ENCODE measurements around the gene ETV3L.

DNA sequence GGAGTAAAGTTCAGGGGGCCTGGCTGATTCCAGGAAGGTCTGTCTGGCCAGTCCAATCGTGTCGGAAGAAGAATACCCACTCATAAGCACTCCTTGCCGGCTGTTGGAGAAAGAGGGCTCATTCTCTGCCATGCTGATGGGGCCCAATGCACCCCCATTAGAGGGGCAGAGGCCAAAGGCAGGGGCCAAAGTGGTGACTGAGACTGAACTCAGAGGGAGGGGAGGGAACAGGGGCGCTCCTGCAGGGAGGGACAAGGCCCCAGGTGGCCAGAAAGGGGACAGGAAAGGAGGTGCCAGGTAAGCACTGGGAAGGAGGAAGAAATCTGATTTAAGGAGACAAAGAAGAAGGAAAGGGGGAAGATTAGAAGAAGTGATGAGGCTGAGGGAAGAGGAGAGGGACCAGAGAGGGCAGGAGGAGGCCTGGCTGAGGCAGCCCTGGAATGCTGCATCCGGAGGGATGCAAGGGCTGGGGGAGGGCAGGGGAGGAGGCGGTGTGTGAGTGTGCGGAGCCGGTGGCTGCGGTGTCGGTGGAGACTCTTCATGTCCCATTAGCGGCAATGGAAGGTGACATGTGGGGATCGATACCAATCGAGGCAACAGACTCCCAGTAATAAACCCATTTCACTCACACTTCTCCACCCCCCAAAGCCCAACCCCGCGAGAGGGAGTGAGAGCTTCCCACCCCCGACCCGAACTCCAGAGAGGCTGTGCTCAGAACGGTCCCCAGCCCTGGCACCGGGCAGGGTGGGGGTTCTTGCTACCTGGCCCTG, 12.0 kb upstream of the ETV3L start:
- TF ChIP-seq, protein P1, sequence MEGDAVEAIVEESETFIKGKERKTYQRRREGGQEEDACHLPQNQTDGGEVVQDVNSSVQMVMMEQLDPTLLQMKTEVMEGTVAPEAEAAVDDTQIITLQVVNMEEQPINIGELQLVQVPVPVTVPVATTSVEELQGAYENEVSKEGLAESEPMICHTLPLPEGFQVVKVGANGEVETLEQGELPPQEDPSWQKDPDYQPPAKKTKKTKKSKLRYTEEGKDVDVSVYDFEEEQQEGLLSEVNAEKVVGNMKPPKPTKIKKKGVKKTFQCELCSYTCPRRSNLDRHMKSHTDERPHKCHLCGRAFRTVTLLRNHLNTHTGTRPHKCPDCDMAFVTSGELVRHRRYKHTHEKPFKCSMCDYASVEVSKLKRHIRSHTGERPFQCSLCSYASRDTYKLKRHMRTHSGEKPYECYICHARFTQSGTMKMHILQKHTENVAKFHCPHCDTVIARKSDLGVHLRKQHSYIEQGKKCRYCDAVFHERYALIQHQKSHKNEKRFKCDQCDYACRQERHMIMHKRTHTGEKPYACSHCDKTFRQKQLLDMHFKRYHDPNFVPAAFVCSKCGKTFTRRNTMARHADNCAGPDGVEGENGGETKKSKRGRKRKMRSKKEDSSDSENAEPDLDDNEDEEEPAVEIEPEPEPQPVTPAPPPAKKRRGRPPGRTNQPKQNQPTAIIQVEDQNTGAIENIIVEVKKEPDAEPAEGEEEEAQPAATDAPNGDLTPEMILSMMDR (conservative IDR thresholded peaks at IDR 0.05; ENCODE audit: low read depth in 2 of 2) = no peak
- TF ChIP-seq EZH2 (IDR thresholded peaks at IDR 0.05; ENCODE audit: low read depth, unreplicated experiment) (no peak), POLR2AphosphoS5 (IDR thresholded peaks at IDR 0.05; ENCODE audit: low read depth) (no peak), ZNF114 (CRISPR knock-in tag; IDR thresholded peaks at IDR 0.05) (no peak)
- TF ChIP-seq, protein P2, sequence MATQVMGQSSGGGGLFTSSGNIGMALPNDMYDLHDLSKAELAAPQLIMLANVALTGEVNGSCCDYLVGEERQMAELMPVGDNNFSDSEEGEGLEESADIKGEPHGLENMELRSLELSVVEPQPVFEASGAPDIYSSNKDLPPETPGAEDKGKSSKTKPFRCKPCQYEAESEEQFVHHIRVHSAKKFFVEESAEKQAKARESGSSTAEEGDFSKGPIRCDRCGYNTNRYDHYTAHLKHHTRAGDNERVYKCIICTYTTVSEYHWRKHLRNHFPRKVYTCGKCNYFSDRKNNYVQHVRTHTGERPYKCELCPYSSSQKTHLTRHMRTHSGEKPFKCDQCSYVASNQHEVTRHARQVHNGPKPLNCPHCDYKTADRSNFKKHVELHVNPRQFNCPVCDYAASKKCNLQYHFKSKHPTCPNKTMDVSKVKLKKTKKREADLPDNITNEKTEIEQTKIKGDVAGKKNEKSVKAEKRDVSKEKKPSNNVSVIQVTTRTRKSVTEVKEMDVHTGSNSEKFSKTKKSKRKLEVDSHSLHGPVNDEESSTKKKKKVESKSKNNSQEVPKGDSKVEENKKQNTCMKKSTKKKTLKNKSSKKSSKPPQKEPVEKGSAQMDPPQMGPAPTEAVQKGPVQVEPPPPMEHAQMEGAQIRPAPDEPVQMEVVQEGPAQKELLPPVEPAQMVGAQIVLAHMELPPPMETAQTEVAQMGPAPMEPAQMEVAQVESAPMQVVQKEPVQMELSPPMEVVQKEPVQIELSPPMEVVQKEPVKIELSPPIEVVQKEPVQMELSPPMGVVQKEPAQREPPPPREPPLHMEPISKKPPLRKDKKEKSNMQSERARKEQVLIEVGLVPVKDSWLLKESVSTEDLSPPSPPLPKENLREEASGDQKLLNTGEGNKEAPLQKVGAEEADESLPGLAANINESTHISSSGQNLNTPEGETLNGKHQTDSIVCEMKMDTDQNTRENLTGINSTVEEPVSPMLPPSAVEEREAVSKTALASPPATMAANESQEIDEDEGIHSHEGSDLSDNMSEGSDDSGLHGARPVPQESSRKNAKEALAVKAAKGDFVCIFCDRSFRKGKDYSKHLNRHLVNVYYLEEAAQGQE (IDR thresholded peaks at IDR 0.05; ENCODE audit: unreplicated experiment) = no peak
